Common myeloid progenitor, CD34-positive (primary cell): ENCODE data around the gene GPATCH8.
"Not testable (repeated sequence)": the region's sequence is repeated elsewhere in the genome, so short reads cannot be mapped to it uniquely, and the experiment has no call there.

Source experiments
- CTCF ChIA-PET: fragments of 350-600 bp; sonication (Branson Sonifier 250); formaldehyde crosslinking; loops from one replicate; lab custom pipeline; 2021; ENCODE audit warnings: antibody characterized with exemption; lab: Charles Lee
- POLR2A ChIA-PET: fragments of 350-600 bp; sonication (Branson Sonifier 250); formaldehyde crosslinking; loops from one replicate; lab custom pipeline; 2021; ENCODE audit warnings: antibody characterized with exemption; lab: Charles Lee
- DNase-seq, 3 donors: peaks; one replicate each; pipeline versions ENCODE4 v3.0.0 to v3.0.0-alpha.2; 2013
- H3K27ac ChIP-seq, 2 experiments: 1 replicate in 1 of 2; 2 replicates in 1 of 2; pipeline ENCODE4 v1.7.0; 2013; ENCODE audit warnings: inconsistent platforms in 2 of 2, low read length in 2 of 2, mild to moderate bottlenecking in 2 of 2, low read depth in 1 of 2, moderate library complexity in 1 of 2; ENCODE audit not compliant: severe bottlenecking in 2 of 2, insufficient read depth in 1 of 2, poor library complexity in 1 of 2
- H3K27me3 ChIP-seq, 5 experiments: replicated peaks in 2 of 5; 1 replicate in 3 of 5; 2 replicates in 2 of 5; pipeline versions ENCODE4 v1.6.1 to v1.7.0; 2013; ENCODE audit warnings: low read length in 4 of 5, mild to moderate bottlenecking in 2 of 5, moderate library complexity in 2 of 5, inconsistent platforms in 1 of 5; ENCODE audit not compliant: insufficient read depth in 5 of 5, control insufficient read depth in 4 of 5
- H3K36me3 ChIP-seq, 4 experiments: 1 replicate in 2 of 4; 2 replicates in 2 of 4; pipeline versions ENCODE4 v1.6.1 to v1.7.0; 2013; ENCODE audit warnings: low read length in 3 of 4, control low read depth in 1 of 4, mild to moderate bottlenecking in 1 of 4; ENCODE audit not compliant: control insufficient read depth in 4 of 4, insufficient read depth in 4 of 4
- H3K4me1 ChIP-seq, 4 experiments: 1 replicate in 3 of 4; 2 replicates in 1 of 4; pipeline versions ENCODE4 v1.6.1 to v1.7.1; 2013; ENCODE audit warnings: low read length in 3 of 4, mild to moderate bottlenecking in 3 of 4, control low read depth in 1 of 4, inconsistent platforms in 1 of 4, moderate library complexity in 1 of 4; ENCODE audit not compliant: control insufficient read depth in 4 of 4, insufficient read depth in 4 of 4; ENCODE audit errors: control extremely low read depth in 1 of 4
- H3K4me3 ChIP-seq, 7 experiments: 1 replicate in 4 of 7; 2 replicates in 3 of 7; pipeline versions ENCODE4 v1.5.1 to v1.7.0; 2013; ENCODE audit warnings: mild to moderate bottlenecking in 7 of 7, low read length in 6 of 7, moderate library complexity in 6 of 7, inconsistent platforms in 2 of 7, low read depth in 2 of 7, control low read depth in 1 of 7; ENCODE audit not compliant: insufficient read depth in 4 of 7, control insufficient read depth in 1 of 7; ENCODE audit errors: extremely low read depth in 1 of 7
- H3K9me3 ChIP-seq, 5 experiments: 1 replicate in 4 of 5; 2 replicates in 1 of 5; pipeline versions ENCODE4 v1.6.1 to v1.7.1; 2013; ENCODE audit warnings: low read length in 4 of 5, mild to moderate bottlenecking in 2 of 5, inconsistent platforms in 1 of 5, low read depth in 1 of 5, moderate library complexity in 1 of 5; ENCODE audit not compliant: control insufficient read depth in 4 of 5, insufficient read depth in 2 of 5; ENCODE audit errors: control extremely low read depth in 1 of 5
- WGBS: methylation state at CpG from one replicate; pipeline ENCODE4 v1.1.5; 2013; ENCODE audit not compliant: insufficient coverage; 5-methylcytosine and 5-hydroxymethylcytosine counted together

GPATCH8 gene

GRCh38 chr17:44506939-44507604 is 3.9 kb upstream of the GPATCH8 start:
- H3K36me3 ChIP-seq, H3K4me3 ChIP-seq, DNase-seq, POLR2A ChIA-PET, H3K9me3 ChIP-seq, H3K27ac ChIP-seq, H3K27me3 ChIP-seq: not testable (repeated sequence)
- peaks cover 7 to 16% (median 10%) of the 10 kb centered on the region in 4 experiments for H3K4me1 ChIP-seq
- WGBS: 98% methylated on average over 7 of the region's 10 CpGs
- CTCF ChIA-PET: interaction anchor here (1.5 kb wide), 2 partner anchors 12 to 16 kb away, joined by 4 to 5 read pairs; no protein-coding TSS in a partner anchor

- peaks cover 0 to 4% (median 0%) of the 10 kb centered on the region in 4 experiments for H3K36me3 ChIP-seq
- 0% methylated on average over 21 of the region's 25 CpGs for WGBS
- POLR2A ChIA-PET: interaction anchor here (1.0 kb wide), 1 partner anchor 12 kb away, joined by 3 read pairs; no protein-coding TSS in a partner anchor
- peak overlapping the region; percentile 90 to 97 for H3K27ac ChIP-seq
- peak overlapping the region; percentile 83 to 98 (median 91) for H3K4me3 ChIP-seq
- no peaks in the 10 kb centered on the region for H3K9me3 ChIP-seq
- no peaks in the 10 kb centered on the region for H3K27me3 ChIP-seq
- CTCF ChIA-PET: interaction anchor here (3.0 kb wide), 1 partner anchor 20 kb away, joined by 21 read pairs; no protein-coding TSS in a partner anchor
- DNase-seq: peak; percentile 0 to 16 (median 10)
- H3K4me1 ChIP-seq: peaks cover 13 to 31% (median 21%) of the 10 kb centered on the region in 4 experiments
Measured at GRCh38 chr17:44502598-44503146, 534 bp downstream of the GPATCH8 start.

- DNase-seq: peak in 1 of 3 donors; percentile 7
- H3K27ac ChIP-seq: peak overlapping the region in 1 of 2 experiments; percentile 97
- peaks cover 0 to 4% (median 0%) of the 10 kb centered on the region in 4 experiments for H3K36me3 ChIP-seq
- 59% methylated on average over 3 of the region's 6 CpGs for WGBS
- CTCF ChIA-PET: interaction anchor here (3.0 kb wide), 1 partner anchor 21 kb away, joined by 21 read pairs; no protein-coding TSS in a partner anchor
- no peaks in the 10 kb centered on the region for H3K9me3 ChIP-seq
- no peaks in the 10 kb centered on the region for H3K27me3 ChIP-seq
- POLR2A ChIA-PET: interaction anchor here (1.0 kb wide), 1 partner anchor 11 kb away, joined by 3 read pairs; no protein-coding TSS in a partner anchor
- H3K4me1 ChIP-seq: peaks cover 13 to 31% (median 21%) of the 10 kb centered on the region in 4 experiments
- H3K4me3 ChIP-seq: peak overlapping the region in 6 of 7 experiments; percentile 88 to 98 (median 92)
Measured at GRCh38 chr17:44501866-44502375, 1.3 kb downstream of the GPATCH8 start.

- ChIA-PET CTCF (interaction anchor here (0.6 kb wide), 1 partner anchor 12 kb away, joined by 3 read pairs; no protein-coding TSS in a partner anchor), POLR2A (no interaction called here)
- H3K4me3 ChIP-seq: no peak overlapping the region
- peaks cover 13 to 31% (median 21%) of the 10 kb centered on the region in 4 experiments for H3K4me1 ChIP-seq
- H3K36me3 ChIP-seq: peaks cover 0 to 4% (median 0%) of the 10 kb centered on the region in 4 experiments
- no peak for DNase-seq
- WGBS: no CpG with 5 or more reads among the region's 1 CpG
- H3K27ac ChIP-seq: no peak overlapping the region
- H3K27me3 ChIP-seq: no peaks in the 10 kb centered on the region
- no peaks in the 10 kb centered on the region for H3K9me3 ChIP-seq
Measured at GRCh38 chr17:44499722-44500121, 3.5 kb downstream of the GPATCH8 start.

GRCh38 chr17:44496815-44497214 is 6.4 kb downstream of the GPATCH8 start:
- no peaks in the 10 kb centered on the region for H3K9me3 ChIP-seq
- H3K4me1 ChIP-seq: peaks cover 3 to 15% (median 7%) of the 10 kb centered on the region in 4 experiments
- no peak for DNase-seq
- H3K4me3 ChIP-seq: no peak overlapping the region
- CTCF ChIA-PET: interaction anchor here (2.7 kb wide), 1 partner anchor 11 kb away, joined by 9 read pairs; no protein-coding TSS in a partner anchor
- 100% methylated on average over 1 of the region's 2 CpGs for WGBS
- no peaks in the 10 kb centered on the region for H3K27me3 ChIP-seq
- POLR2A ChIA-PET: interaction anchor here (0.7 kb wide), 1 partner anchor 128 kb away, joined by 3 read pairs; no protein-coding TSS in a partner anchor
- H3K27ac ChIP-seq: no peak overlapping the region
- peaks cover 0 to 4% (median 0%) of the 10 kb centered on the region in 4 experiments for H3K36me3 ChIP-seq

GRCh38 chr17:44493339-44493738 is 9.9 kb downstream of the GPATCH8 start:
- ChIA-PET POLR2A (no interaction called here), CTCF (no interaction called here)
- 100% methylated on average over 3 of the region's 5 CpGs for WGBS
- H3K4me1 ChIP-seq: no peaks in the 10 kb centered on the region
- no peak for DNase-seq
- no peak overlapping the region for H3K27ac ChIP-seq
- no peaks in the 10 kb centered on the region for H3K27me3 ChIP-seq
- no peaks in the 10 kb centered on the region for H3K9me3 ChIP-seq
- H3K36me3 ChIP-seq: peaks cover 0 to 14% (median 3%) of the 10 kb centered on the region in 4 experiments
- no peak overlapping the region for H3K4me3 ChIP-seq
